Astrocyte of the hippocampus (primary cell): Measurements from ENCODE around the gene HENMT1.
"Not testable (repeated sequence)": the region's sequence is repeated elsewhere in the genome, so short reads cannot be mapped to it uniquely, and the experiment has no call there.

Experiments used
- DNase-seq: peaks from one replicate; pipeline ENCODE4 v3.0.0; 2011; ENCODE audit warnings: low read depth, low spot score

Gene HENMT1

DNA sequence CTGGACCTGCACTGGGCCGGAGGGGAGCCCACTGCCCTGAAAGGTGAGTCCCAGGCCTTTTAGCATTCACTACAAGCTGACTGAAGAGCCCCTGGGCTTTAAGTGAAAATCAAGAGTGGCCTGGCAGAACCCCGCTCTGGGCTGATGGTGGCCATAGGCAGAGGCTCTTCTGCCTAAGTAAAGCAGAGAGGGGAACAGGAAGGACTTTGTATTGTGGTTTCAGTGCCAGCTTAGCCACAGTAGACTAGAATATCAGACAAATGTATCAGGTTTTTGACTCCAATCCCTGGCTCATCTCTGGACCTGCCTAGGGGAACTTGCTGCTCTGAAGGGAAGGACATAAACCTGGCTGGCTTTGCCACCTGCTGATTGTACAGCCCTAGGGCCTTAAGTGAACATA lies 10.2 kb upstream of the HENMT1 start:
- DNase-seq = no peak

DNA sequence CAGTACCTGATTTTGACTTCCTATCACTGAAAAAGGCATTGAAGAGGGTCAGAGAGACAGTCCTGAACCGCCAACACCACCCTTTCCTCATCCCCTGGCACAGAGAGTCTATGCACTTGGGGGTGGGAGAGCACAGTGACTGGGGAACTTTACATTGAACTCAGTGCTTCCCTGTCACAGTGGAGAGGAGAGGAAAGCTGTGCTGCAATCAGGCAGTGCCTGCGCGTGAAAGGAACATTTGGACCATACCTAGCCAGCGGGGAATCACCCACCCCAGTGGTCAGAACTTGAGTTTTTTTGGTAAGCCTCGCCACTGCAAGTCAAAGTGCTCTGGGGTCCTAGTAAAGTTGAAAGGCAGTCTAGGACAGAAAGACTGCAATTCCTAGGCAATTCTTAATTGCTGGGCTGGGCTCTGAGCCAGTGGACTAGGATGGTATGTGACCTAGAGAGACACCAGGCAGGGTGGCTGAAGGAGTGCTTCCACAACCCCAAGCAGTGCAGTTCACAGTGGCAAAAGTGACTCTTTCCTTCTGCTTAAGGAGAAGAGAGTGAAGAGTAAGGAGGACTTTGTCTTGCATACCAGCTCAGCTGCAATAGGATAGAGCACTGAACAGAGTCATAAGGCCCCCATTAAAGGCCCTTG lies 9.4 kb upstream of the HENMT1 start:
- DNase-seq = no peak

DNA sequence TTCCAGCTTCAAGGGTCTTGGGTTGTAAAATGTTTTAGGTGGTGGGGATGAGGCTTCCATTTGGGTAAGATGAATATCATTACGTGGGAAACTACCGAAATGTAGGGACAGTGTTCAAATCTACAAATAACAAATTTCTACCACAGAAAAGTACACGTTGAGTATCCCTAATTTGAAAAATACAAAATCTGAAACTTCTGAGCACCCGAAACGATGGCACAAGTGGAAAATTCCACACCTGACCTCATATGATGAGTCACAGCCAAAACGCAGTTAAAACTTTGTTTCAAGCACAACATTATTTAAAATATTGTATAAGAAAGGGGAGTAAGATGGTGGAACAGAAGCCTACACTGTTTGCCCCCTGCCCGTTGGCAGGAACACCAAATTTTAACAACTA lies 8.8 kb upstream of the HENMT1 start:
- no peak for DNase-seq

DNA sequence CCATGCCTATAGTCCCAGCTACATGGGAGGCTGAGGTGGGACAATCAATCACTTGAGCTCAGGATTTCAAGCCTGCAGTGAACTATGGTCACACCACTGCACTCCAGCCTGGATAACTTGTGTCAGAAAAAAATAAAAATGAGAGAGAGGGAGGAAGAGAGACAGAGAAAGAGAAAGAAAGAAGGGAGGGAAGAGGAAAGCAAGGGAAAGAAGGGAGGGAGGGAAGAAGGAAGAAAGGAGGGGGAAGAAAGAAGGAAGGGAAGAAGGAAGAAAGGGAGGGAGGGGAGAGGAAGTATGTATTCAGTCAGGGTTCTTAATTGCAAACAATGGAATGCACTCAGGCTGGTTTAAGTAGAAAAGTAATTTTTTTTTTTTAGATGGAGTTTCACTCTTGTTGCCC lies 7.9 kb upstream of the HENMT1 start:
- DNase-seq = no peak

DNA sequence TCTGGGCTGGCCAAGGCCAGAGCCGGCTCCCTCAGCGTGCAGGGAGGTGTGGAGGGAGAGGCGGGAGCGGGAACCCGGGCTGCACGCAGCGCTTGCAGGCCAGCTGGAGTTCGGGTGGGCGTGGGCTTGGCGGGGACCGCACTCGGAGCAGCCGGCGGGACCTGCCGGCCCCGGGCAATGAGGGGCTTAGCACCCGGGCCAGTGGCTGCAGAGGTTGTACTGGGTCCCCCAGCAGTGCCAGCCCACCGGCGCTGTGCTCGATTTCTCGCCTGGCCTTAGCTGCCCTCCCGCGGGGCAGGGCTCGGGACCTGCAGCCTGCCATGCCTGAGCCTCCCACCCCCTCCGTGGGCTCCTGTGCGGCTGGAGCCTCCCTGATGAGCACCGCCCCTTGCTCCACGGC lies 6.5 kb upstream of the HENMT1 start:
- DNase-seq = not testable (repeated sequence)

DNA sequence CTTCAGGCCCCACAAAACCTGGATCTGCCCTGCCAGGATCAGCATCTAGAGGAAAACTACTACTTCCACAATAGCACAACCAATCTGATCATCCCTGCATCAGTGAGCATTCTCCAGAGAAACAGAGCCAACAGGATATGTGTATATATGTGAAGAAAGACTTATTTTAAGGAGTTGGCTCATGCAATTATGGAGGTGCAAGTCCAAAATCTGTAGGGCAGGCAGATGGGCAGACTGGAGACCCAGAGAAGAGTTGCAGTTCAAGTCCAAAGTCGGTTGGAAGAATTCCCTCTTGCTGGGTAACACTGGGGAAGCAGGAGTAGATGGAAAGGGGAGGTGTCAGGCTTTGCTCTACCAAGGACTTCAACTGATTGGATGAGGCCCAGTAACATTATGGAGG lies 4.9 kb upstream of the HENMT1 start:
- DNase-seq = no peak

DNA sequence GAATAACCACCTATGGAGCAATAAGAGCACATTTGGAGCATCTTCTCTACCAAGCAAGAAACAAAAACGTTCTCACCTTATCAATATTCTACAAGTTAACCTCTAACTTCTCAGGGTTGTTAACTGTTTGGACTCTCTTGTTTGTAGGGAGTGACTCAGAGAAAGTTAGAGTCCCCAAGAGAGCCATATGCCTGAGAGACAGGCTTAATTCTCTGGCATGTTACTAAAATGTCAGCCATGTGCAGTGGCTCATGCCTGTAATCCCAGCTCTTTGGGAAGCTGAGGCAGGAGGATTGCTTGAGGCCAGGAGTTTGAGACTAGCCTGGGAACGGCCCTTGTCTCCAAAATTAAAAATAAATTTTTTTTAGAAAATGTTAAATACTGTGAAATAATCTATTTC lies 4.2 kb upstream of the HENMT1 start:
- no peak for DNase-seq

DNA sequence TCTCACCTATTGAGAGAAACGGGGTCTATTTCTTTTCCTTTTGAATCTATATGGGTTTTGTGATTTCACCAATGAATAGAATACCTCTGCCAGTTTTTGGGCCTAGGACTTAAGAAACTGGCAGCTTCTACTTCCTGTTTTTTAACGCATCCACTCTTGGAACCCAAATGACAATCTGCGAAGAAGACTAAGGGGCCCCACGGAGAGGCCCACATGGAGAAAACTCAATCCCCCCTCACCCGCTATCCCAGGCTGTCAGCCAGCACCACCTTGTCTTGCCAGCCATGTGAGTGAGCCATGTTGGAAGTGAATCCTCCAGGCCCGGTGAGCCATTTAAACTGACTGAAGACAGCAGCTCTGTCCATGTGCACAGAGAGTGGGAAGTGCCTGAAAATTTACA lies 3.6 kb upstream of the HENMT1 start:
- no peak for DNase-seq

DNA sequence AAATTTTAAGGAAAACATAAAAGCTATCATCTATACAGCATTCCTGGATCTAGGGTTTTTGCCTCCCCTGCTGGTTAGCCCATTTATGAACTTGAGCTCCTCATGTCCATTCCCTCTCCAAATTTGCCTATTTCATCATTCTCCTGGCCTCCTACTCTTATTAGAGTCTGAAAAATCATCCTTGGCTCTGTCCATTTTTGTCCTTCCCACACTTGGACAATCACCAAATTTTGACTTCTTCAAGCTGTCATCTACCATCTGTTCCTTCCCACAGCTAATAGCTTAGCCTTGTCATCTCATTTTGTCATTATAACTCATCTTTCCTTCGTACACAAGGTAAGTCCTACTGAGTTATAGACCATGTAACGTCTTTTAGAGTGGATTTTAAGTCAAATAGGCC lies 2.2 kb upstream of the HENMT1 start:
- no peak for DNase-seq

DNA sequence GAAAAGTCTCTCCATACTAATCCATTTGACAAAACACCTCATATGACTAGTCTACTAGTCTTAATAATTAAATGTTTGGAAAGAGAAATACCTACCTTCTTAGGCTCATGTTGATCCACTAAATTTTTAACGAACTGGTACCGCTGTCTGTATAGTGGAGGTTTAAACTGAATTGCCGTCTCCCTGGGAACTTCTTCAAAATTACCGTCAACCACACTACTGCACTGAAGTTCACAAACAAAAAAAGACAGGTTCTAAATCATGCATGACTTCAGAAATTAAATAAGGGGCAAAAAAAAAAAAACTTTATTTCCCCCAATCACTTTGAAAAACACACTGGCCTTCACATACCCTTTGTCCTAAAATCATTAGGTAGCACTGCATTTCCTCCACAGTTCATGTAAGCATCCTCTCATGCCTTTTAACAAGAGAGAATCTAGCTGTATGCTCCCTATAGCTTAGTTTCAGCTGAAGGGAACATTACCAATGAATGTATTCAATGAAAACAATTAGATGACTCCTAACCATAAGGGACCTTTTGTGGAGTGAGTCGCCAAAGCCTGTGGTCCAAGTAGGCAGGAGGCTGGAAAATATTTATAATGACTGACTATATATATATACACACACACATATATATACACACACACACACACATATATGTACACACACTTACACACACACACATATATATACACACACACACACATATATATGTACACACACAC lies 3.4 kb downstream of the HENMT1 start:
- DNase-seq = no peak

DNA sequence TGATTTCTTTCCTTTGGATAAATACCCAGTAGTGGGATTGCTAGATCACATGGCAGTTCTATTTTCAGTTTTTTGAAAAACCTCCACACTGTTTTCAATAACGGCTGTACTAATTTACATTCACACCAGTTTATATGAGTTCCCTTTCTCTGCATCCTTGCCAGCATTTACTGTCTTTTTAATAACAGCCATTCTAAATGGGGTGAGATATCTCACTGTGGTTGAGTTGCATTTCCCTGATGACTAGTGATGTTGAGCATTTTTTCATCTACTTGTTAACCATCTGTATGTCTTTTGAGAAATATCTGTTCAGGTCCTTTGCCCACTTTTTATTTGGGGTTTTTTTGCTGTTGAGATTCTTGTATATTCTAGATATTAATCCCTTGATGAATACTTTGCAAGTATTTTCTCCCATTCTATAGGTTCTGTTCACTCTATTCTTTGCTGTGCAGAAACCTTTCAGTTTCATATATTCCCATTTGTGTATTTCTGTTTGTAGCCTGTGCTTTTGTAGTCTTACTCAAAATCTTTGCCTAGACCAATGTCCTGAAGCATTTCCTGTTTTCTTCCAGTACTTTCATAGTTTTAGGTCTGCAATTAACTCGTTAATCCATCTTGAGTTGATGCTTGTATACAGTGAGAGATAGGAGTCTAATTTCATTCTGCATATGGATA lies 7.3 kb downstream of the HENMT1 start:
- DNase-seq = no peak

DNA sequence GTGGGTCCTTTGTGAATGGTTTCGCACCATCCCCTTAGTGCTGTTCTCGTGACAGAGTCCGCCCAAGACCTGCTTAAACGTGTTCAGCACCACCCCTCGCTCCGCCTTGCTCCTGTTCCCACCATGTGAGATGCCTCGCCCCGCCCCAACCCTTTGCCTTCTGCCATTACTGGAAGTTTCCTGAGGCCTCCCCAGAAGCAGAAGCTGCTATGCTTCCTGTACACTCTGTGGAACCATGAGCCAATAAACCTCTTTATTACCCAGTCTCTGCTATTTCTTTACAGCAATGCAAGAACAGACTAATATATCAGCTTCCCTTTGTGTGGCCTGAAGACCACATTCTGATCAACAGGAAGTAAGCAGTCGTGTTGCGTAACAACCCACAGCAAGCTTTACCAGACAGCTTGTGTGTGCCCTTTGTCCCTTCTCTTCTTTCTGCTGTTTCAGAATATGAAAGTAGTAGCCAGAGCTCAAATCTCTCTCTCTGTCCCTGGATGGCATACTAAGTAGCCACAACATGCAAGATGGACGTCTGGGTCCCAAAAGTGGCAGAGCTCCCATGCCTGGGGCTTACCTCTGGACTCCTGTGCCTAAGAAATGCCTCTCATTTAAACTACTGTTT lies 14.1 kb downstream of the HENMT1 start:
- DNase-seq = peak; percentile 37

DNA sequence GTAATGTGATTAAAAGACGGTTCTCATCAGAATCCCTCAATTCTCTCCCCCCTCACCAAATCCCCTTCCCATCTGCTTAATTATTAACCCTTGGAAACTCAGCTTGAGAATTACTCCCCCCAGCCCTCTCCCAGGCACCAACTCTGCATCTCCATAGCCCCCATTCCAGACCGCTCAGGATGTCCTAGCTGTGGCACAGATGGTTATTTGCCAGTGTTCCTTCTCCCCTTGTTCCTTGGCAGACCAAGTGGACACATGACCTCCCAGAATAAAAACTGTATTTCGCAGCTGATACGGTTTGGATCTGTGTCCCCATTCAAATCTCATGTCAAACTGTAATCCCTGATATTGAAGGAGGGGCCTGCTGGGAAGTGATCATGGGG lies 14.6 kb downstream of the HENMT1 start:
- DNase-seq = no peak

DNA sequence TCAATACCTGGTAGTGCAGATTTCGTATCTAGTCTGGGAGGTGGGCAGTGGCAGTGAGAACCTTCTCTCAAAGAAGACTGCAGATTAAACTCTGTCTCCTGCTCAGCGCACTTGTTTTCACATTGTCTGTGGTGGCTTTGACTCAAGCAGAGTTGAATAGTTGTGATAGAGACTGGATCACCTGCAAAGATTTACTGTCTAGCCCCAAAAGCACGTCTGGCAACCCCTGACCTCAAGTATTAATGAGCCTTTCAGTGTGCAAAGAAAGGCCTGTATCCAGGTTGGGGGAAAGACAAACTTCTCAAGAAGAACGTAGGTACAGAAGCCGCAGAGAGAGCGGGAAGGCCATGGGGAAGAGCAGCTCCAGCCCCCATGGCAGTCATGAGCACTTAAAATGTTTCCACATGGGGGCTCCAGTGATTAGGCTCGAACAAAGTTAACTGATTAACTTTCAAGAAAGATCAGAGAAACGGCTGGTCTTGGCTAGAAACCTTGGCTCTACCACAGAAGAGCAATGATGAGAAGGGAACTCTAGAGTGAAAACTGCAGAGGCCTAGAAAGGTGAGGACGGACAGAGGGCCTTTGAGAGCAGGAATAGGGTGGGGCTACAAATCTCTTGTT lies 15.2 kb downstream of the HENMT1 start:
- no peak for DNase-seq

DNA sequence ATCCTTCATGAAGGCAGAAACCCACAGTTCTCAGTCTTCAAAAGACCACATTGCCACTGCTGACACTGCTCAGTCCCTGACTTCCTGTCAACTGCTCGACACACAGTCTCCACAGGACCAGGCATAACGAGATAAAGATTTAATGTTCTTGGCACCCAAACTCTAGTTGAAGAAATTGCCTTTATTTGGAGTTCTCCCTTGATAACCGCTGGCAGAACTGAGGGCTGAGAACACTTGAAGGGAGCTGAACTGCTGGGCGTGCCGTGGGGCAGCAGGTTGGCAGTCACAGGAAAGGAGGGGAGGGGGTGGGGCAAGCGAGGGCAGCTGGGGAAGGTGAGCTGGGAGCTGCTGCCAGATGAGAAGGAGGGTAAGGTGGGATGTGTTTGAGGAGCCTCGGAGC lies 15.9 kb downstream of the HENMT1 start:
- DNase-seq = no peak

DNA sequence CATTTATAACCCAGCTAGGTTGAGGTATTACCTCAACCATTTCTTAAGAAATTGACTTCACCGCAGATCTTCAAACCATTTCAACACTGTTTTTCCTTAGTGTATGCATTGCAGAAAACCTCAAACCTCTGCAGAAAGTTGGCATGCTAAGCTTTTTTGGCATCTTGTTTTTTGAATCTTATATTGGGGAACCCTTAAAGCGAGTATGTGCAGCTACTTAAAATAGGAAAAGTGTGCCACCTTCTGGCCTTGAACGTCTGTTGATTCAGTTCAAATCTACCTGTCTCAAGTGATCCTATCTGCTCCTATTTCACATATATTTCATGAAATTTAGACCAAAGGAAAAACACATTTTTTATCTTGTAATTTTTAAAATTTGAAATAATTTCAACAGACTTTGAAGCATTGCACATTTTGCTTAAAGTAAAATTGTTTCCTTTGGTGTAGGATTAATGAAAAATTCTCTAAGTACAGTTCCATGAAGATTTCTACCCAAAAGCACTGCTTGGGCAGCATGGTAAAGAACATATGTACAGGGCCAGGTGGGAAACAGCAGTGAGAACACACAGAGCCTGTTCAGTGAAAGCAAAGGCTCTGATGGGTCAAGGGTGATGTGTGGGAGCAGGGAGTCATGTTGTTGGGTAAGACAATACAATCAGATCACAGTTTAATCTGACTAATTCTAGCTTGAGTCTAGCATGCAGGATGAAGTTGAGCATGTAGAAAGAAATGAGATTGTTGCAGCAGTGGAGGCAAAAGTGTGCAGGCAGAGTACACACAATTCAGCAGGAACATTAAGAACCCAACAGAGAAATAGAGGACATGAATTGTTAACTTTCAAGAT lies 17.2 kb downstream of the HENMT1 start:
- peak; percentile 69 for DNase-seq

DNA sequence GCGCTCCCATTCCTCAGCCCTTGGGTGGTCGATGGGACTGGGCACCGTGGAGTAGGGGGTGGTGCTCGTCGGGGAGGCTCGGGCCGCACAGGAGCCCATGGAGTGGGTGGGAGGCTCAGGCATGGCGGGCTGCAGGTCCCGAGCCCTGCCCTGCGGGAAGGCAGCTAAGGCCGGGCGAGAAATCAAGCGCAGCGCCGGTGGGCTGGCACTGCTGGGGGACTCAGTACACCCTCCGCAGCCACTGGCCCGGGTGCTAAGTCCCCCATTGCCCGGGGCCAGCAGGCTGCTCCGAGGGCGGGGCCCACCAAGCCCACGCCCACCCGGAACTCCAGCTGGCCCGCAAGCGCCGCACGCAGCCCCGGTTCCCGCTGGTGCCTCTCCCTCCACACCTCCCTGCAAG lies 20.0 kb downstream of the HENMT1 start:
- DNase-seq = not testable (repeated sequence)

DNA sequence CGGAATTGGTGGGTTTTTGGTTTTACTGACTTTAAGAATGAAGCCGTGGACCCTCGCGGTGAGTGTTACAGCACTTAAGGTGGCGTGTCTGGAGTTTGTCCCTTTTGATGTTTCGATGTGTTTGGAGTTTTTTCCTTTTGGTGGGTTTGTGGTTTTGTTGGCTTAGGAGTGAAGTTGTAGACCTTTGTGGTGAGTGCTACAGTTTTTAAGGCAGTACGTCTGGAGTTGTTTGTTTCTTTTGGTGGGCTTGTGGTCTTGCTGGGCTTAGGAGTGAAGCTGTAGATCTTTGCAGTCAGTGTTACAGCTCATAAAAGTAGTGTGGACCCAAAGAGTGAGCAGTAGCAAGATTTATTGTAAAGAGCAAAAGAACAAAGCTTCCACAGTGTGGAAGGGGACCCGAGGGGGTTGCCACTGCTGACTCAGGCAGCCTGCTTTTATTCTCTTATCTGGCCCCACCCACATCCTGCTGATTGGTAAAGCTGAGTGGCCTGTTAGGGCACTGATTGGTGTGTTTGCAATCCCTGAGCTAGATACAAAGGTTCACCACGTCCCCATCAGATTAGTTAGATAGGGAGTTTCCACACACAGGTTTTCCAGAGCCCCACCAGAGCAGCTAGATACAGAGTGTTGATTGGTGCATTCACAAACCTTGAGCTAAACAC lies 20.9 kb downstream of the HENMT1 start:
- DNase-seq = peak; percentile 29

DNA sequence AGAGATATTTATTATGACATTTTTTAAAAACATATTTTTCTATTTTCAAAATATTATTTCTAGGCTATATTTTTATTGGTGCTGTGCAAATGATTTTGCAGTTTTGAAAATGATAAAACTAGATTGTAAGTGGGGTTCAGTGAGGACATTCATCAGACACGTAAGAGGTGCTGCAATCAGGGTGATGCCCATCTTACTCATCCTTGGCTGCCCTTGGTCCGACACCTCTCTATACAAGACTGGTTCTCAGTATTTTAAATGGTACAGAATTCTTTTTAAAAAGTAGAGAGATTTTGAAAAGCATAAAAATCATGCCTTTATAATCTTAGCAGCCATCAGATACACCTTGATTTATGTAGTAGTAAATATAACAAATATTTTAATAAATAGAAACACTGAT lies 24.0 kb downstream of the HENMT1 start:
- no peak for DNase-seq

DNA sequence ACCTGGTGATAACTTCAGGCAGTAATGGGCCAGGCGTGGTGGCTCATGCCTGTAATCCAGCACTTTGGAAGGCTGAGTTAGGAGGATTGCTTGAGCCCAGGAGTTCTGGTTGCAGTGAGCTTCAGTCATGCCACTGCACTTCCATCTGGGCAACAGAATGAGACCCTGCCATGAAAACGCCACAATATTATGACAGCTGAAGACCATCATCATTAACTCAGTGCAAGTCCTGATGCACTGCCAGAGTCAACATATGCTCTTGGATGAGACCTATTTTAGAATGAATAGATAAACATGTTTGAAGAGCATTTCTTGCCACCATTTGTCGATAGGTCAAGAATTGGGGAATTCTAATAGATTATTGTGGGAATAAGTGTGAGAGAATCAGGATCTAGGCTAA lies 26.4 kb downstream of the HENMT1 start:
- DNase-seq = no peak

DNA sequence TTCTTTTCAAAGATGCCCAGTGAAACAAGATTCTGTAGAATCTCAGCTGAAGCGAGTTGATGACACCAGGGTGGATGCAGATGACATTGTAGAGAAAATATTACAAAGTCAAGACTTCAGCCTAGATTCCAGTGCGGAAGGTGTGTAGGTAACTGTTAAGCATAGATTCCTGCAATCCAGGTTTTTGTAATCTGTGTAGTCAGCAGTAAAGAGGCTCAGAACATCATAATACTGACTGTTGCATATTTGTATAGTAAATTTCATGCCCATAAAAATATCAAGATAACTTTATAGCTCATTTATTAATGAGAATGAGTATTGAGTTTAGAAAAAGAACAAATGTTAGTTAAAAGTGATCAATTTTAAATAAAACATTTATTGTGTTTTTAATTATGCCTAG lies 32.2 kb downstream of the HENMT1 start:
- no peak for DNase-seq
